Liver (tissue), 3 donors: ENCODE data around the gene CDH22.

Source experiments
- CTCF ChIP-seq: fragments of 150-350 bp; IDR thresholded peaks from 2 replicates; pipeline ENCODE4 v1.5.1; 2017; ENCODE audit warnings: improper control_type of control experiment, low read depth, low read length; ENCODE audit not compliant: missing input control
- JUND ChIP-seq, 2 donors: IDR thresholded peaks; 2 replicates each; pipeline ENCODE4 v1.6.1; 2016; ENCODE audit warnings: antibody characterized with exemption in 2 of 2
- REST ChIP-seq: IDR thresholded peaks from 2 replicates; pipeline ENCODE4 v1.6.1; 2016; ENCODE audit warnings: antibody characterized with exemption, mild to moderate bottlenecking
- RXRA ChIP-seq, 2 donors: IDR thresholded peaks; 2 replicates each; pipeline ENCODE4 v1.6.1; 2017 to 2018; ENCODE audit warnings: antibody characterized with exemption in 2 of 2, mild to moderate bottlenecking in 1 of 2
- SP1 ChIP-seq: IDR thresholded peaks from 2 replicates; pipeline ENCODE4 v1.6.1; 2018; ENCODE audit warnings: antibody characterized with exemption, mild to moderate bottlenecking
- TF ChIP-seq, protein P1 (sequence below): IDR thresholded peaks from 2 replicates; pipeline ENCODE4 v1.6.1; 2016; ENCODE audit warnings: antibody characterized with exemption
- donor health status: healthy.
- donor health status: healthy.

- TF ChIP-seq CTCF (no peak), REST (no peak), JUND (IDR thresholded peaks at IDR 0.05) (no peak), SP1 (no peak), RXRA (IDR thresholded peaks at IDR 0.05) (no peak)
- TF ChIP-seq, protein P1, sequence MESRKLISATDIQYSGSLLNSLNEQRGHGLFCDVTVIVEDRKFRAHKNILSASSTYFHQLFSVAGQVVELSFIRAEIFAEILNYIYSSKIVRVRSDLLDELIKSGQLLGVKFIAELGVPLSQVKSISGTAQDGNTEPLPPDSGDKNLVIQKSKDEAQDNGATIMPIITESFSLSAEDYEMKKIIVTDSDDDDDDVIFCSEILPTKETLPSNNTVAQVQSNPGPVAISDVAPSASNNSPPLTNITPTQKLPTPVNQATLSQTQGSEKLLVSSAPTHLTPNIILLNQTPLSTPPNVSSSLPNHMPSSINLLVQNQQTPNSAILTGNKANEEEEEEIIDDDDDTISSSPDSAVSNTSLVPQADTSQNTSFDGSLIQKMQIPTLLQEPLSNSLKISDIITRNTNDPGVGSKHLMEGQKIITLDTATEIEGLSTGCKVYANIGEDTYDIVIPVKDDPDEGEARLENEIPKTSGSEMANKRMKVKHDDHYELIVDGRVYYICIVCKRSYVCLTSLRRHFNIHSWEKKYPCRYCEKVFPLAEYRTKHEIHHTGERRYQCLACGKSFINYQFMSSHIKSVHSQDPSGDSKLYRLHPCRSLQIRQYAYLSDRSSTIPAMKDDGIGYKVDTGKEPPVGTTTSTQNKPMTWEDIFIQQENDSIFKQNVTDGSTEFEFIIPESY = no peak
Measured at GRCh38 chr20:46268662-46269061, 39.6 kb downstream of the CDH22 start.
